Omental fat pad (tissue), 4 donors: ENCODE results near the gene IRF9. TPM values are rescaled to one million over a fixed set of nuclear protein-coding genes. Genes with fewer than 3 reads are reported as not detected.
A peak's percentile ranks its signal among the peaks of the same experiment; 100 is the strongest.

Experiments
- ATAC-seq: fragments of 150-250 bp; one replicate; pipeline ENCODE4 v1.9.1; 2016; ENCODE audit warnings: mild to moderate bottlenecking, moderate library complexity; ENCODE audit not compliant: low FRiP score
- DNase-seq: peaks from one replicate; pipeline ENCODE4 v3.0.0-alpha.2; 2019; ENCODE audit warnings: low spot score
- total RNA-seq, 4 donors: library from RNA; depleted of rRNA; stranded (reverse); fragments of >200 nt; gene quantifications; one replicate each; pipeline ENCODE4 v1.1.0, GENCODE V29; 2016
- TF ChIP-seq, protein P1 (sequence below), 3 donors: fragments of 450-650 bp; IDR thresholded peaks; one replicate each; pipeline ENCODE4 v1.5.1; 2016 to 2017; ENCODE audit warnings: antibody characterized with exemption in 3 of 3, mild to moderate bottlenecking in 3 of 3, moderate library complexity in 2 of 3

The IRF9 gene
- total RNA-seq, 4 donors from 2014 or later, result 39.4 to 126 (median 66.3) TPM

DNA sequence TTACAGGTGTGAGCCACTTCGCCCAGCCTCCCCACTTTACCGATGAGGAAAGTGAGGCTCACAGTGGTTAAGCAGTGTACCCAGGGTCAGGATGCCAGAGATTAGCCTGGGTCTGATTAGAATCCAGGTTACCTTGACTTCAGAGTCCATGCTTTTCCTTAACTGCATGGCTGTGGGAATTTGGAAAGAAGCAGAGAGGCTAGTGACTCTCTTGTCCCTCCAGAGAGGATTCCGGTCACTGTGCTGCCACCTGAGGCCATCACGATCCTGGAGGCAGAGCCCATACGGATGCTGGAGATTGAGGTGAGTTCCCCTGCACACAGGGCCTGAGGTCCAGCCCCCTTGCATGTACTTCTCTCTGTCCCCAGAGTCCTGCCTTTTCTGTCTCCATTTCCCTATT lies 15.5 kb downstream of the IRF9 start:
- no peak for ATAC-seq
- no peak for DNase-seq
- TF ChIP-seq, protein P1, sequence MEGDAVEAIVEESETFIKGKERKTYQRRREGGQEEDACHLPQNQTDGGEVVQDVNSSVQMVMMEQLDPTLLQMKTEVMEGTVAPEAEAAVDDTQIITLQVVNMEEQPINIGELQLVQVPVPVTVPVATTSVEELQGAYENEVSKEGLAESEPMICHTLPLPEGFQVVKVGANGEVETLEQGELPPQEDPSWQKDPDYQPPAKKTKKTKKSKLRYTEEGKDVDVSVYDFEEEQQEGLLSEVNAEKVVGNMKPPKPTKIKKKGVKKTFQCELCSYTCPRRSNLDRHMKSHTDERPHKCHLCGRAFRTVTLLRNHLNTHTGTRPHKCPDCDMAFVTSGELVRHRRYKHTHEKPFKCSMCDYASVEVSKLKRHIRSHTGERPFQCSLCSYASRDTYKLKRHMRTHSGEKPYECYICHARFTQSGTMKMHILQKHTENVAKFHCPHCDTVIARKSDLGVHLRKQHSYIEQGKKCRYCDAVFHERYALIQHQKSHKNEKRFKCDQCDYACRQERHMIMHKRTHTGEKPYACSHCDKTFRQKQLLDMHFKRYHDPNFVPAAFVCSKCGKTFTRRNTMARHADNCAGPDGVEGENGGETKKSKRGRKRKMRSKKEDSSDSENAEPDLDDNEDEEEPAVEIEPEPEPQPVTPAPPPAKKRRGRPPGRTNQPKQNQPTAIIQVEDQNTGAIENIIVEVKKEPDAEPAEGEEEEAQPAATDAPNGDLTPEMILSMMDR (IDR thresholded peaks at IDR 0.05), result no peak

DNA sequence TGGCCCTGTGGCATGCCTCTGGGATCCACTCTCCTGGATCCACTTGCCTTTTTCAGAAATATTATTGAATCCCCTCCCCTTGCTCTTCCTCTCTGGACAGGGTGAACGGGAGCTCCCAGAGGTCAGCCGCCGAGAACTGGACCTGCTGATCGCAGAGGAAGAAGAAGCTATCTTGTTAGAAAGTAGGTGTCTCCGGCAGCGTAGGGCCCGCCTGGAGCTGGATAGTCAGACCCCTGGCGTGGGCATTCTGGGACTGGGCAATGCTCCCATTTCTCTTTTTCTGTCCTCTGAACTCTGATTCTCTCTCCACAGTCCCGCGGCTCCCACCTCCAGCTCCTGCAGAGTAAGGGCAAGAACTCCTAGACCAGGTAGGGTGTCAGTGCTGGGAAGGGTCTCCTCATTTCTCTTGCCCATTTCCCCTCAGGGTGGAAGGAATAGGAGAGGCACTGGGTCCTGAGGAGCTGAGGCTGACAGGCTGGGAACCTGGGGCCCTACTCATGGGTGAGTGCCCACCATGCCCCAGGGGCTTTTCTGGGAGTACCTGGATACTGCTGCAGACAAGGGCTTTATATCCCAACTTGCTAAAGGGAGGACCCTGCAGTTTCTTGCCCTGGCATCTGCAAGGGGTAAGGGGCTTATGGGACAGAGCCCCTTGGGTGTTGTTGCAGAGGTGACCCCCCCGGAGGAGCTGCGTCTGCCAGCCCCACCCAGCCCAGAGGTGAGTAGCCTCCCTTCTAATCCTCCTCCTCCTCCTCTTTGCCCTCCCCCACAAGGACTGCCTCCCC lies 16.2 kb downstream of the IRF9 start:
- DNase-seq, result no peak
- TF ChIP-seq, protein P1 (IDR thresholded peaks at IDR 0.05), result no peak
- no peak for ATAC-seq

DNA sequence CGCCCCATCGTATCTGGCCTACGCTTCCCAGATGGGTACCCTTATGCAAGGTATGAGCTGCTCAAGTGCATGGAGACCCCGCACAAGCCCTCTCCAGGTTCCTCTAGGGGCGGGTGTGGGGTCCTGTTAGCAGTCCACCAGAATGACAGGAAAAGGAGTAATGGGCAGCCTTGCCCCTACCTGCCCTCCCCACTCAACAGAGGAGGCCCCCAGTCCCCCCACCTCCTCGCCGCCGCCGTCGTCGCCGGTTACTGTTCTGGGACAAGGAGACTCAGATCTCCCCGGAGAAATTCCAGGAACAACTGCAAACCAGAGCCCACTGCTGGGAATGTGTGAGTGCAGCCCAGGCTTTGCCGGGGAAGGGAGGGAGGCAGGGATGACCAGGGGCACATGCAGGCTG lies 16.8 kb downstream of the IRF9 start:
- TF ChIP-seq, protein P1 (IDR thresholded peaks at IDR 0.05), result no peak
- ATAC-seq (no peak), DNase-seq (no peak)

DNA sequence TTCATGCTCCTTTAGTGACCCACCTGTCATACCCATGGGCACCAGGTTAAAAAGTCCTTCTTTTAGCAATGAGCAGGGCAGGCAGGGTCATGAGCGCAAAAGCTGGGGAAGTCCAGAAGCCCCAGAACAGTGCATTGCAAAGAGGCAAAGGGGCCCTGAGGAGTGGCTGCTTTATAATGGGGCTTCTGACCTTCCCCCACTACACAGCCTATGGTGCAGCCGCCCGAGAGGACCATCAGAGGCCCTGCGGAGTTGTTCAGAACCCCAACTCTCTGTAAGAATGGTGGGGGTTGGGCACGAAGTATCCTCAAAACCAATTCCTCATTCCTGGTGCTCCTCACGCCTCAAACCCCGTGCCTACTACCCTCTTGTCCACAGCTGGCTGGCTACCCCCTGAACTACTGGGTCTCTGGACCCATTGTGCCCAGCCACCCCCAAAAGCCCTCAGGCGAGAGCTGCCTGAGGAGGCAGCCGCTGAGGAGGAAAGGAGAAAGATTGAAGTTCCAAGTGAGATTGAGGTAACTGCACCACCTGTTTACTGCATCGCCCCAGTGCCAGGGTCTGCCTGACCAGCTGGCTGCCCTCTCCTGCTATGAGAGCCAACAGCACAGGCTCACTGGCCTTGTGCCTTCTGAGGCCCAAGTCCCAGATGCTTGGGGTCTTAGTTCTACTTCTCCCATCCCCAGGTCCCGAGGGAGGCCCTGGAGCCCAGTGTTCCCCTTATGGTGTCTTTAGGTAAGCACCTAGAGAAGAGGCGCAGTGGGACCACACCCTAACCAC lies 17.5 kb downstream of the IRF9 start:
- TF ChIP-seq, protein P1 (IDR thresholded peaks at IDR 0.05), result no peak
- ATAC-seq (no peak), DNase-seq (no peak)

DNA sequence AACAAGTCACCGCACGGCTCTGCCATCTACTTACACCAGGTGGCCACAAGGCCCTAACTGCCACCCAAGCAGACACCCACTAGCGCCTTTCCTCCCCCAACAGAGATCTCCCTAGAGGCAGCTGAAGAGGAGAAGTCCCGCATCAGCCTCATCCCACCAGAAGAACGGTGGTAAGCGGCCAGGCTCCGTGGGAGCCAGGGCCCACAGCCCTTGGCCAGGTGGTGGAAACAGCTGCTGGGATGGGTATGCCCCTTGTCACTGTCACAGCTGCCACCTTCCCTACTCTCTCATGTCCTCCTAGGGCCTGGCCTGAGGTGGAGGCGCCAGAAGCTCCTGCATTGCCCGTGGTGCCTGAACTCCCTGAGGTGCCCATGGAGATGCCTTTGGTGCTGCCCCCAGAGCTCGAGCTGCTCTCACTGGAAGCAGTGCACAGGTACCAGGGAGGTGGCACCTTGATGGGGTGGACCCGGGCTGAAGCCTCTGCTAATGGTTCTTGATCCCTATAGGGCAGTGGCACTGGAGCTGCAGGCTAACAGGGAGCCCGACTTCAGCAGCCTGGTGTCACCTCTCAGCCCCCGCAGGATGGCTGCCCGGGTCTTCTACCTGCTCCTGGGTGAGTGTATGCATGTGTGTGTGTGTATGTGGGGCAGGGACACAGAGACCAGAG lies 18.4 kb downstream of the IRF9 start:
- DNase-seq (no peak), ATAC-seq (no peak)

DNA sequence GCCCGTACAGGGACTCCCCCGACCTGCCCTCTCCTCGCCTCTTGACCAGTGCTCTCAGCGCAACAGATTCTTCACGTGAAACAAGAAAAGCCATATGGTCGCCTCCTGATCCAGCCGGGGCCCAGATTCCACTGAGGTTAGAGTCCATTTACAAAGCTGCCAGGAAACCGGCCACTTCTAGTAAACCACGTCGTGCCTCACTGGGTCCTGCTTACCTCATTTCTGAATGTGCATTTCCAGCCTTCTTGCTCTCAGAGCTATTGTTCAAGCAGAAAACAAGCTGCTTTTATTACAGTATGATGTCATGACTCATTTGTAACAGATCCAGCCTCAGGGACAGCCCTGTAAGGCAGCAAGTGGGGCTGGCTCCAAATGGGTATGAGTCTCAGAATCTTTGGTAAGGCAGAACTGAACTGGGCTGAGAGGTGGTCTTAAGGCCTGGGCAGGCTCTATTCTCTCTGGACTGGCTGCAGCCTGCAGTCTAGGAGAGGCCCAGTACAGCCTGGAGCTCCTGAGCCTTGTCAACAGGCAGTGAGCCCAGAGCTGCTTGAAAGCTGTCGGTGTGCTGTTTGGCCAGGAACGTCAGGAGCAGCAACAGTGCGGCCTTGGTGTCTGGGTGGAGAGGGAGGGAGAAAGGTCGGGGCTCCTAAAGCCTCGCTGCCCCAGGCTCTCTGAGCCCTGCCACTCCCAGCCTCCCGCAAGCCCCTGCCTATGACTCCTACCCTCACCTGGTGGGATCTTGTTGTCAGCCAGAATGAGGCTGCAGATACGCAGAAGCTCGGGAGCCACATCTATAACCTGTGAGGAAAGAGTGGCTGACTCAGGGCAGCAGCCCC lies 19.1 kb downstream of the IRF9 start:
- peak; percentile 20 for ATAC-seq

More for the DNA sequence above, 18.4 kb downstream of the IRF9 start:
- TF ChIP-seq, protein P1 (IDR thresholded peaks at IDR 0.05), result no peak

More for the DNA sequence above, 19.1 kb downstream of the IRF9 start:
- TF ChIP-seq, protein P1 (IDR thresholded peaks at IDR 0.05), result no peak
- no peak for DNase-seq
